Activated CD8-positive, alpha-beta memory T cell treated with anti-CD3 and anti-CD28 coated beads for 4 hours (primary cell): ENCODE results near the gene ATF7.
"Not testable (repeated sequence)": the region's sequence is repeated elsewhere in the genome, so short reads cannot be mapped to it uniquely, and the experiment has no call there.

ENCODE experiments used
- DNase-seq, 2 donors: peaks; one replicate each; pipeline ENCODE4 v3.0.0-alpha.2; 2020; ENCODE audit warnings: low read depth in 2 of 2

The ATF7 gene

GRCh38 chr12:53625946-53626701 lies at the start of gene ATF7:
Gene ATF7, minus strand, starts transcription at chr12:53626382. Its CDS starts 25,382 bp downstream, at chr12:53601000.
- peak; percentile 93 to 96 for DNase-seq

GRCh38 chr12:53674977-53675700 lies 49.0 kb upstream of the ATF7 start:
- no peak for DNase-seq

DNA sequence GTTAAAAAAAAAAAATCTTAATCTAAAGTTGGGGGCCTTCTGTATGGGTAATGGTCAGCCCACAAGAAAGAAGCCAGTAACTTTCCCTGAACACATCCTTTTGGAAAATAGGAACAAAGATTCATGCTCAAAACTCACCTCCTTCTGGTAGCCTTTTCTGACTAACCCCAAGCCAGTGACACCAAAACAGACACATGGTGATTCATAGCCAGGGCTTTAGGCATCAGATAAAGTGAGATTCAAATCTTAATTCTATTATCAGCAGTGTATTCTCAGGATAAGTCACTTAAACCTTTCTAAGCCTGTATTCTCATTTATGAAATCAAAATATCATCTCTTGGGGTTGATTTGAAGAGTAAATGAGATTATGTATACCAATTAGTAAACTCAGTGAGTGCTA lies 44.8 kb upstream of the ATF7 start:
- no peak for DNase-seq

- DNase-seq, result no peak
These were observed 44.1 kb upstream of the ATF7 start for GRCh38 chr12:53670308-53670707.

GRCh38 chr12:53667080-53667479 lies 40.9 kb upstream of the ATF7 start:
- DNase-seq, result no peak

- no peak for DNase-seq
These were observed 38.8 kb upstream of the ATF7 start for GRCh38 chr12:53664936-53665335.

DNA sequence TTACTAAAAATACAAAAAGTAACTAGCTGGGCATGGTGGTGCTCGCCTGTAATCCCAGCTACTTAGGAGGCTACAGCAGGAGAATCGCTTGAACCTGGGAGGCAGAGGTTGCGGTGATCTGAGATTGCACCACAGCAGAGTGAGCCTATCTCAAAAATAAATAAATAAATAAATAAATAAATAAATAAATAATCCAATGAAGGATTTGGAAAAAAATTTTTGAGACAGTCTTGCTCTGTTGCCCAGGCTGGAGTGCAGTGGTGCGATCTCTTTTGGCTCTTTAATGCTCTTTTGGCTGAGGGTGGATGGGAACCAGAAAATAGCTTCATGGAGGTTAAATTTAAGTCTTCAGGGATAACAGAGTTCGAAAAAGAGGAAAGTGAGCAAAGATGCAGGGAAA lies 38.0 kb upstream of the ATF7 start:
- no peak for DNase-seq

DNA sequence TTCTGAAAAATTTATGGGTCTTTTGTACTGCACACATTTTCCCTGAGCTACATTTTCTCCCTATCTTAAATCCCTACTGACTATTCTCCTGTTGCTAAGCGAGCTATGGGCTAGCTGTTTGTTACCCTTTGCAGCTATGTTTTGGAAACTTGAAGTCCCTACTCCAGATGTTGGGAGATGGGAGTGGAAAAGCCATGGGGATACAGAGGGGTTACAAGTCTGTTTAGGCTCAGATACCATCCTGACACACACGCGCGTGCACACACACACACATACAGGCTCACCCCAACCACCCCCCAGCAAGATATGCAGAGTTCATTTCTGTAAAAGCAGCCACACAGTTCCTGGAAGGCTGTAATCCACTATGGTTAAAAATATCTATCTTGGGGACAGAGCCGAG lies 33.9 kb upstream of the ATF7 start:
- DNase-seq, result no peak

- DNase-seq, result no peak
These were observed 33.4 kb upstream of the ATF7 start for GRCh38 chr12:53659571-53659981.

DNA sequence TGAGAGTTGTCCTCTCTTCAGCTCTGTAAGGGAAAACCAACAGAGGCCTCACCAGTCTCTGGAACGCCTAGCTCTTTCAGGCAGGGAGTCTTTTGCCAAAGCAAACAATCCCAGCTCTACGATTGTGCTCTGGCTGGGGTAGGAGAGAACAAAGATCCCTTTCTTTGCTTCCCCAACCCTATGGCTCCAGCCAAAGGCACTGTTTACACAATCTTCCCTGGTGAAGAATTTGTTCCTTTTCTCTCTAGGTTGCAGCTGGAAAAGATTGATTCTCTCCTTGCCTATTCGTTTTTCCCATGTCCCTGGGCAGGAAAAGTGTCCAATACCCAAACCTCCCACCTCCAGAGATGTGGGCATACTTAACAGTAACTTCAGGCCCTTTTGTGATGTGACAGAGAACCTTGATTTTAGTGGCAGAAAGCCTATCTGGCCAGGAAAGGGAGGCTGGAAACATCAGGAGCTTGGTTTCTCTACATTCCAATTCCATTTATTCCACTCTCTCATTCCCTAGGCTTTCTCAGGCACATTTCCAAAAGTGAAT lies 32.9 kb upstream of the ATF7 start:
- DNase-seq, result no peak

DNA sequence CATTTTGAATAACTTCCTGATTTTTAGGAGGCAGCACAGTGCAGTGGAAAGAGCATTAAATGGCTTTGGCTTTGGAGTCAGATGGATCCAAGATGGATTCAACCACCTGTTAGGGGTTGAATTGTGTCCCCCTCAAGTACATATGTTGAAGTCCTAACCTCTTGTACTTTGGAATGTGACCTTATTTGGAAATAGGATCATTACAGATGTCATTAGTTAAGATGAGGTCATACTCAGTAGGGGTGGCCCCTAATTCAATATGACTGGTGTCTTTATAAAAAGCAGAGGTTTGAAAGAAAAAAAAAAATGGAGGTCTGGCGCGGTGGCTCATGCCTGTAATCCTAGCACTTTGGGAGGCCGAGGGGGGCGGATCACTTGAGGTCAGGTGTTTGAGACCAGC lies 30.9 kb upstream of the ATF7 start:
- DNase-seq, result no peak

GRCh38 chr12:53653595-53653994 lies 27.4 kb upstream of the ATF7 start:
- no peak for DNase-seq

DNA sequence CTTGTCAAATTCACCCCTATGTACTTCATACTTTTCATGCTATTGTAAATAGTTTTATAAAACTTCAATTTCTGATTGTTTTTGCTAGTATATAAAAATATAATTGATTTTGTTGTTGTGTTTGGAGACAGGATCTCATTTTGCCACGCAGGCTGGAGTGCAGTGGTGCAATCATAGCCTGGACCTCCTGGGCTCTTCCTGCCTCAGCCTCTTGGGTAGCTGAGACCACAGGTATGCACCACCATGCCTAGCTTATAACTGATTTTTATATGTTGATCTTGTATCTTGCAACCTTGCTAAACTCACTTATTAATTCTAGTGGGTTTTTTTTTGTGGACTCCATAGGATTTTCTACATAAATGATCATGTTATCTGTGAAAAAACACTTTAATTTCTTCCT lies 26.2 kb upstream of the ATF7 start:
- no peak for DNase-seq

DNA sequence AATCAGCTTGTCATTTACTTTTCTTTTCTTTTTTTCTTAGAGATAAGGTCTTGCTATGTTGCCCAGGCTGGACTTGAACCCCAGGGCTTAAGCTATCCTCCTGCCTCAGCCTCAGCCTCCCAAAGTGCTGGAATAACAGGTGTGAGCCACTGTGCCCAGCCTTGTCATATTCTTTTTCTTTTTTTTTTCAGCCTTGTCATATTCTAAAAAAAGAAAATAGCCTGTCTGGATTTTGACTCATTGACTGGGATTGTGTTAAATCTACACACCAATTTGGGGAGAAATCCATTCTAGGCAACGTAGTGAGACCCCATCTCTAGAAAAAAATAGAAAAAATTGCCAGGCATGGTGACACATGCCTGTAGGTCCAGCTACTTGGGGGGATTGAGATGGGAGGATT lies 25.6 kb upstream of the ATF7 start:
- DNase-seq, result no peak

- DNase-seq, result not testable (repeated sequence)
These were observed 20.1 kb upstream of the ATF7 start for GRCh38 chr12:53646300-53646699.

DNA sequence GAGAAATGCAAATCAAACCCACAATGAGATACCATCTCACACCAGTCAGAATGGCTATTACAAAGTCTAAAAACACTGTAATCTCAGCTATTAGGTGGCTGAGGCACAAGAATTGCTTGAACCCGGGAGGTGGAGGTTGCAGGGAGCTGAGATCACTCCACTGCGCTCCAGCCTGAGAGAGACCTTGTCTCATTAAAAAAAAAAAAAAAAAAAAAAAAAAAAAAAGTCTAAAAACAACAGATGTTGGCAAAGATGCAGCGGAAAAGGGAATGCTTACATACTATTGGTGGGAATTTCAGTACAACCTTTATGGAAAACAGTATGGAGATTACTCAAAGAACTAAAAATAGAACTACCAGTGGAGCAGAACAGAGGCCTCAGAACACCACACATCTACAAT lies 19.0 kb upstream of the ATF7 start:
- DNase-seq, result no peak

GRCh38 chr12:53644133-53644532 lies 18.0 kb upstream of the ATF7 start:
- no peak for DNase-seq

GRCh38 chr12:53643232-53643979 lies 17.2 kb upstream of the ATF7 start:
- DNase-seq, result no peak

GRCh38 chr12:53638057-53638456 lies 11.9 kb upstream of the ATF7 start:
- no peak for DNase-seq

GRCh38 chr12:53636641-53637040 lies 10.5 kb upstream of the ATF7 start:
- DNase-seq, result no peak

- not testable (repeated sequence) for DNase-seq
These were observed 9.5 kb upstream of the ATF7 start for GRCh38 chr12:53635708-53636107.

- no peak for DNase-seq
These were observed 5.5 kb upstream of the ATF7 start for GRCh38 chr12:53631721-53632120.
